ENCODE results near the gene CYB561D2. TPM values are rescaled to one million over a fixed set of nuclear protein-coding genes. Genes with fewer than 3 reads are reported as not detected.

Gene CYB561D2
- polyA plus RNA-seq, 2 donors, result 12.8 to 21.8 TPM

GRCh38 chr3:50323092-50323600, 27.5 kb upstream of the CYB561D2 start:
- peaks cover 0 to 30% of the 10 kb centered on the region in 2 donors for H3K4me1 ChIP-seq (ENCODE audit: control insufficient read depth in 2 of 2, insufficient read depth in 2 of 2, low read length in 1 of 2)

GRCh38 chr3:50323614-50324199, 27.0 kb upstream of the CYB561D2 start:
- whole genome bisulfite sequencing, 2 donors, result 54 to 63% methylated on average over 5 of the region's 5 CpGs

More at GRCh38 chr3:50323092-50323600, 27.5 kb upstream of the CYB561D2 start:
- Histone ChIP-seq H3K9me3 (ENCODE audit: control insufficient read depth in 2 of 2, insufficient read depth in 1 of 2, low read depth in 1 of 2, low read length in 1 of 2) (no peaks in the 10 kb centered on the region), H3K27me3 (ENCODE audit: control insufficient read depth in 1 of 2, insufficient read depth in 2 of 2, low read length in 2 of 2) (no peaks in the 10 kb centered on the region), H3K4me3 (ENCODE audit: low read depth in 1 of 2, low read length in 2 of 2) (no peak overlapping the region), H3K27ac (ENCODE audit: low read depth in 2 of 2, low read length in 1 of 2) (peak overlapping the region; percentile 82 to 83), H3K36me3 (ENCODE audit: control insufficient read depth in 2 of 2, insufficient read depth in 2 of 2, low read length in 1 of 2) (peaks cover 0 to 17% of the 10 kb centered on the region in 2 donors)
- WGBS, 2 donors, result 56 to 60% methylated on average over 4 of the region's 4 CpGs

DNA sequence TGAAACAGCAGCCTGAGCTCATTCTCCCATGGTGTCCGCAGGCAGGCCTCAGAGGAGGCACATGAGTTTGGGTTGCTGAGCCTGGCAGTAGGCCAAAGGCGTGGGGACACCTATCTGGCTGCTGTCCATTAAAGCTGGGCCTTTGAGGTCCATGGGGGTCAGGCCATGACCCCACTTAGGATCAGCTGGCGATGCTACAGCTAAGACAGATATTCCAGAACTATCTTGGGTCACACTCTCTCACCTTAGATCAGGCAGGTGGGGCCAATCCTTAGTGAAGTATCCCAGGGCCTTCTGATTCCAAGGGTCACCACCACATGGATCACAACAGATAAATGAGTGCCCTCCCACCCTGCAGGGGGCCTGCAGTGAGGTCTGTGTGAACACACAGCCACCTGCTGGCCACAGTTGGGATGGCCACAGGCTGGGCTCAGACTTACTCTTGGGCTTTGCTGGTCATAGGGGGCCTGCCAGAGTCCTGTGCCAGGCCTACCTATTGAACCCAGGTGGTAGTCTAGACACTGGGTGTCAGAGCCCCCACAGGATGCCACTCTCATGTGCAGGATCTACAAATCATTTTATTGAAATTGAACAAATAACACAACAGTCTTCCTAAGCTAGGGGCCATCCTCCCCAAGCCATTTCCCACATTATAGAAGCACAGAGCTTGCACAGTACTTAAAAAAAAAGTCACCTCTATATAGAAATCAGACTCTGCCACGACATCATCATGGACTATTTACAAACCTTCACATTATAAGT, 26.1 kb upstream of the CYB561D2 start:
- no peaks in the 10 kb centered on the region for H3K27me3 ChIP-seq (ENCODE audit: control insufficient read depth in 1 of 2, insufficient read depth in 2 of 2, low read length in 2 of 2)
- no peak overlapping the region for H3K4me3 ChIP-seq (ENCODE audit: low read depth in 1 of 2, low read length in 2 of 2)
- H3K9me3 ChIP-seq (ENCODE audit: control insufficient read depth in 2 of 2, insufficient read depth in 1 of 2, low read depth in 1 of 2, low read length in 1 of 2), result no peaks in the 10 kb centered on the region
- H3K4me1 ChIP-seq (ENCODE audit: control insufficient read depth in 2 of 2, insufficient read depth in 2 of 2, low read length in 1 of 2), result peaks cover 0 to 19% of the 10 kb centered on the region in 2 donors
- peaks cover 0 to 9% of the 10 kb centered on the region in 2 donors for H3K36me3 ChIP-seq (ENCODE audit: control insufficient read depth in 2 of 2, insufficient read depth in 2 of 2, low read length in 1 of 2)
- peak overlapping the region; percentile 31 to 83 for H3K27ac ChIP-seq (ENCODE audit: low read depth in 2 of 2, low read length in 1 of 2)
- WGBS, 2 donors, result 41 to 50% methylated on average over 4 of the region's 4 CpGs

More at GRCh38 chr3:50323614-50324199, 27.0 kb upstream of the CYB561D2 start:
- H3K9me3 ChIP-seq (ENCODE audit: control insufficient read depth in 2 of 2, insufficient read depth in 1 of 2, low read depth in 1 of 2, low read length in 1 of 2), result no peaks in the 10 kb centered on the region
- peaks cover 0 to 25% of the 10 kb centered on the region in 2 donors for H3K4me1 ChIP-seq (ENCODE audit: control insufficient read depth in 2 of 2, insufficient read depth in 2 of 2, low read length in 1 of 2)
- peak overlapping the region; percentile 53 to 83 for H3K27ac ChIP-seq (ENCODE audit: low read depth in 2 of 2, low read length in 1 of 2)
- no peaks in the 10 kb centered on the region for H3K27me3 ChIP-seq (ENCODE audit: control insufficient read depth in 1 of 2, insufficient read depth in 2 of 2, low read length in 2 of 2)
- H3K36me3 ChIP-seq (ENCODE audit: control insufficient read depth in 2 of 2, insufficient read depth in 2 of 2, low read length in 1 of 2), result peaks cover 0 to 12% of the 10 kb centered on the region in 2 donors
- no peak overlapping the region for H3K4me3 ChIP-seq (ENCODE audit: low read depth in 1 of 2, low read length in 2 of 2)

DNA sequence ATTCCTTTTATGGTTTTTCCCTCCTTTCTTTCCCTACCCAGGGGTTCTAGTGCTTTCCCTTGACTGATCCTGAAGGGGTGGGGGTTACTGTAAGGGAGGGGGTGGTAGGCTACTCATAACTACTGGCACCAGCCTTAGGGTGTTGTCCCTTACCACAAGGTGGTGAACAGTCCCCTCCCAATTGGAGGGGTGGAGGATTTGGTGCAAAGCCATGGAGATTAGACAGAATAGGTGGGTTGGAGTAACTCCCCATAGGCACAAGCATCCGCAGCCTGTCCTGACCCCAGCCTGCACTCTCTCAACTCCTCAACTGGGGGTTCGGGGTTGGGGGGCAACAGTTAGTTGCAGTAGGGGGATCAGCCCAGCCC, 25.6 kb upstream of the CYB561D2 start:
- Histone ChIP-seq H3K27ac (ENCODE audit: low read depth in 2 of 2, low read length in 1 of 2) (peak overlapping the region in 1 of 2 donors; percentile 47), H3K36me3 (ENCODE audit: control insufficient read depth in 2 of 2, insufficient read depth in 2 of 2, low read length in 1 of 2) (peaks cover 1 to 10% of the 10 kb centered on the region in 2 donors), H3K9me3 (ENCODE audit: control insufficient read depth in 2 of 2, insufficient read depth in 1 of 2, low read depth in 1 of 2, low read length in 1 of 2) (no peaks in the 10 kb centered on the region), H3K4me3 (ENCODE audit: low read depth in 1 of 2, low read length in 2 of 2) (no peak overlapping the region), H3K27me3 (ENCODE audit: control insufficient read depth in 1 of 2, insufficient read depth in 2 of 2, low read length in 2 of 2) (no peaks in the 10 kb centered on the region), H3K4me1 (ENCODE audit: control insufficient read depth in 2 of 2, insufficient read depth in 2 of 2, low read length in 1 of 2) (peaks cover 0 to 13% of the 10 kb centered on the region in 2 donors)
- WGBS, 2 donors, result 73 to 88% methylated on average over 2 of the region's 2 CpGs

DNA sequence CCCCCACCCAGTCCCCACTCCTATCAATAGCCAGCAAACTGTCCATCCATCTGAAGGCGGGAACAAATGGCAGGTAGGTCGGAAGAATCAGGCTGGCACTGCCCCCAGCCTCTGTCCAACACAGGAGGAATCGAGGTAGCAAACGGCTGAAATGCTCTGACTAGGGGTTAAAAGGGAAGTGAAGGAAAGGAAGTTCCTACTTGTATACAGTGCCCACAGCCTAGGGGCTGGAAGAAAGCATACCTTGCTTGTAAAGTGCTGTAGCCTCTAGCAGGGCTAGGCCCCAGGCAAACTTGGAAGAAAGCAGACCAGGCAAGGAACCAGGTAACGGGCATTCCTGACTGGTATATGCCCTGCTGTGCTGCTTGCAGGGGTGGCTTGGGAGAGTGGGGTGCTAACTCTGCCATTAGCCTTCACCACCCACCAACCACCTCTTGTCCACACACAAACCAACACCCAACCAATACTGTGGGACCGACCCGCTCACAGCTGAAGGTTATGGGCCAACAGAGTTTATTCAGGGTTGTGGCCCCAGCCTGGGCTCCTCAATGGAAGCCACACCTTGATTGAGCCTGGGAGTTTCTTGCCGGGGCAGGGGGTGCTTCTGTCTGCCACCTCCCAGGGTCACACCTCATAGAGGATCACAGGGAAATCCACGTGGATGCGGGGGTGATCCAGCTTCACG, 25.0 kb upstream of the CYB561D2 start:
- H3K27ac ChIP-seq (ENCODE audit: low read depth in 2 of 2, low read length in 1 of 2), result peak overlapping the region in 1 of 2 donors; percentile 47
- H3K4me3 ChIP-seq (ENCODE audit: low read depth in 1 of 2, low read length in 2 of 2), result no peak overlapping the region
- no peaks in the 10 kb centered on the region for H3K27me3 ChIP-seq (ENCODE audit: control insufficient read depth in 1 of 2, insufficient read depth in 2 of 2, low read length in 2 of 2)
- peaks cover 0 to 2% of the 10 kb centered on the region in 2 donors for H3K9me3 ChIP-seq (ENCODE audit: control insufficient read depth in 2 of 2, insufficient read depth in 1 of 2, low read depth in 1 of 2, low read length in 1 of 2)
- peaks cover 0 to 9% of the 10 kb centered on the region in 2 donors for H3K4me1 ChIP-seq (ENCODE audit: control insufficient read depth in 2 of 2, insufficient read depth in 2 of 2, low read length in 1 of 2)
- 84 to 85% methylated on average over 11 of the region's 11 CpGs for WGBS, 2 donors
- peaks cover 6 to 15% of the 10 kb centered on the region in 2 donors for H3K36me3 ChIP-seq (ENCODE audit: control insufficient read depth in 2 of 2, insufficient read depth in 2 of 2, low read length in 1 of 2)

DNA sequence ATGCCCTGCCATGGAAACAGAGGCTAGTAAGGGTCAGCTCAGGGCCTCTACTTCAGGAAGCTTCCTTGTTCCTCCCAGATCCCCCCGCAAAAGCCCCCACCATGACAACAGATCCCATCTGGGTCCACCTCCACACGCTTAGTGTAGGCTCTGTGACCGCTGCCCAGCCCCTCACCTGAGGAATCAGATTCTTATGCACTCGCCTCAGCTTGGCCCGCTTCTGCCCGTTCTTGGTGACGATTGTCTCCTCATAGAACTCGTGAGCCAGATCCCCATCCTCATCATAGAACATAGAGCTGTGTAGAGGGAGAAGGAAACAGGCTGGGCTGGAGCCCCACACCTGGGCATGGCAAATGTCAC, 24.5 kb upstream of the CYB561D2 start:
- no peak overlapping the region for H3K4me3 ChIP-seq (ENCODE audit: low read depth in 1 of 2, low read length in 2 of 2)
- H3K36me3 ChIP-seq (ENCODE audit: control insufficient read depth in 2 of 2, insufficient read depth in 2 of 2, low read length in 1 of 2), result peaks cover 10 to 20% of the 10 kb centered on the region in 2 donors

GRCh38 chr3:50327129-50327528, 23.5 kb upstream of the CYB561D2 start:
- Histone ChIP-seq H3K36me3 (ENCODE audit: control insufficient read depth in 2 of 2, insufficient read depth in 2 of 2, low read length in 1 of 2) (peaks cover 16 to 28% of the 10 kb centered on the region in 2 donors), H3K4me3 (ENCODE audit: low read depth in 1 of 2, low read length in 2 of 2) (peak overlapping the region; percentile 91 to 97), H3K9me3 (ENCODE audit: control insufficient read depth in 2 of 2, insufficient read depth in 1 of 2, low read depth in 1 of 2, low read length in 1 of 2) (peaks cover 0 to 2% of the 10 kb centered on the region in 2 donors), H3K27me3 (ENCODE audit: control insufficient read depth in 1 of 2, insufficient read depth in 2 of 2, low read length in 2 of 2) (no peaks in the 10 kb centered on the region), H3K27ac (ENCODE audit: low read depth in 2 of 2, low read length in 1 of 2) (peak overlapping the region in 1 of 2 donors; percentile 92), H3K4me1 (ENCODE audit: control insufficient read depth in 2 of 2, insufficient read depth in 2 of 2, low read length in 1 of 2) (peaks cover 0 to 9% of the 10 kb centered on the region in 2 donors)
- 59 to 60% methylated on average over 4 of the region's 4 CpGs for whole genome bisulfite sequencing, 2 donors

More for the DNA sequence above, 24.5 kb upstream of the CYB561D2 start:
- Histone ChIP-seq H3K27ac (ENCODE audit: low read depth in 2 of 2, low read length in 1 of 2) (no peak overlapping the region), H3K4me1 (ENCODE audit: control insufficient read depth in 2 of 2, insufficient read depth in 2 of 2, low read length in 1 of 2) (peaks cover 0 to 9% of the 10 kb centered on the region in 2 donors), H3K9me3 (ENCODE audit: control insufficient read depth in 2 of 2, insufficient read depth in 1 of 2, low read depth in 1 of 2, low read length in 1 of 2) (peaks cover 0 to 2% of the 10 kb centered on the region in 2 donors), H3K27me3 (ENCODE audit: control insufficient read depth in 1 of 2, insufficient read depth in 2 of 2, low read length in 2 of 2) (no peaks in the 10 kb centered on the region)
- WGBS, 2 donors, result 88 to 89% methylated on average over 8 of the region's 8 CpGs

- Histone ChIP-seq H3K4me3 (ENCODE audit: low read depth in 1 of 2, low read length in 2 of 2) (peak within 1 kb of the TSS; percentile 91 to 97), H3K27ac (ENCODE audit: low read depth in 2 of 2, low read length in 1 of 2) (peak within 1 kb of the TSS; percentile 88 to 92), H3K36me3 (ENCODE audit: control insufficient read depth in 2 of 2, insufficient read depth in 2 of 2, low read length in 1 of 2) (peaks cover 16 to 31% of the 10 kb centered on the region in 2 donors), H3K4me1 (ENCODE audit: control insufficient read depth in 2 of 2, insufficient read depth in 2 of 2, low read length in 1 of 2) (peaks cover 0 to 9% of the 10 kb centered on the region in 2 donors), H3K9me3 (ENCODE audit: control insufficient read depth in 2 of 2, insufficient read depth in 1 of 2, low read depth in 1 of 2, low read length in 1 of 2) (peaks cover 0 to 2% of the 10 kb centered on the region in 2 donors), H3K27me3 (ENCODE audit: control insufficient read depth in 1 of 2, insufficient read depth in 2 of 2, low read length in 2 of 2) (no peaks in the 10 kb centered on the region)
- WGBS, 2 donors, result 2% methylated on average over 55 of the region's 55 CpGs
These were observed 22.5 kb upstream of the CYB561D2 start, which contains the start of gene TUSC2 for GRCh38 chr3:50327943-50328691. Gene TUSC2, minus strand, starts transcription at chr3:50328223. Its CDS starts 124 bp downstream, at chr3:50328099.

All from esophagus (tissue), 2 donors.